H1 (cell line): ENCODE data around the gene GLIPR1.
A peak's percentile ranks its signal among the peaks of the same experiment; 100 is the strongest.

Source experiments
- CHD2 ChIP-seq: IDR thresholded peaks from 2 replicates; pipeline ENCODE4 v1.6.1; 2012; ENCODE audit warnings: low read length, improper control_type of control experiment
- CTCF ChIP-seq, 3 experiments: IDR thresholded peaks; 1 replicate in 2 of 3; 2 replicates in 1 of 3; pipeline versions ENCODE4 v1.5.1 to v1.6.1; 2011; ENCODE audit warnings: low read length in 3 of 3, mild to moderate bottlenecking in 3 of 3, inconsistent platforms in 2 of 3, low read depth in 1 of 3, moderate library complexity in 1 of 3; ENCODE audit not compliant: insufficient read depth in 1 of 3; ENCODE audit errors: control extremely low read depth in 1 of 3
- EZH2 ChIP-seq: fragments of 200-600 bp; sonication (generic); IDR thresholded peaks from 2 replicates; pipeline ENCODE4 v1.7.1; 2012; ENCODE audit warnings: low read depth, mild to moderate bottlenecking, moderate library complexity, low read length, inconsistent platforms; ENCODE audit not compliant: severe bottlenecking
- FOSL1 ChIP-seq: IDR thresholded peaks from 2 replicates; pipeline ENCODE4 v1.6.1; 2011; ENCODE audit warnings: mild to moderate bottlenecking, low read depth, low read length, moderate library complexity; ENCODE audit not compliant: insufficient read depth
- HDAC2 ChIP-seq, 2 experiments: fragments of 300-600 bp in 1 of 2; sonication (generic) in 1 of 2; IDR thresholded peaks; 2 replicates each; pipeline ENCODE4 v1.6.1; 2011 to 2012; ENCODE audit warnings: low read depth in 2 of 2, low read length in 2 of 2, mild to moderate bottlenecking in 2 of 2, moderate library complexity in 2 of 2, borderline replicate concordance in 1 of 2, inconsistent platforms in 1 of 2
- NRF1 ChIP-seq: IDR thresholded peaks from 2 replicates; pipeline ENCODE4 v1.6.1; 2011; ENCODE audit warnings: mild to moderate bottlenecking, low read depth, low read length, improper control_type of control experiment
- POLR2A ChIP-seq, 2 experiments: IDR thresholded peaks; 1 replicate in 1 of 2; 2 replicates in 1 of 2; pipeline ENCODE4 v1.6.1; 2011; ENCODE audit warnings: low read depth in 2 of 2, low read length in 2 of 2, mild to moderate bottlenecking in 2 of 2; ENCODE audit errors: control extremely low read depth in 1 of 2
- RFX5 ChIP-seq: IDR thresholded peaks from 2 replicates; pipeline ENCODE4 v1.6.1; 2011; ENCODE audit warnings: low read depth, low read length, improper control_type of control experiment, borderline replicate concordance
- SP2 ChIP-seq: IDR thresholded peaks from 2 replicates; pipeline ENCODE4 v1.6.1; 2012; ENCODE audit warnings: mild to moderate bottlenecking, low read length, inconsistent platforms
- TBP ChIP-seq: IDR thresholded peaks from 2 replicates; pipeline ENCODE4 v1.6.1; 2011; ENCODE audit warnings: low read depth, low read length, improper control_type of control experiment
- USF2 ChIP-seq: IDR thresholded peaks from 2 replicates; pipeline ENCODE4 v1.6.1; 2011; ENCODE audit warnings: low read length, improper control_type of control experiment

- TF ChIP-seq CTCF (IDR thresholded peaks at IDR 0.05; ENCODE audit: control extremely low read depth in 1 of 3, insufficient read depth in 1 of 3, low read depth in 1 of 3, low read length in 3 of 3): peak in 2 of 3 experiments; percentile 11 to 36; a peak in 2 of 4 replicates
- no peak for TF ChIP-seq CHD2
- TF ChIP-seq HDAC2 (IDR thresholded peaks at IDR 0.05; ENCODE audit: borderline replicate concordance in 1 of 2, low read depth in 2 of 2, low read length in 2 of 2): no peak
- TF ChIP-seq SP2: no peak
- no peak for TF ChIP-seq FOSL1
- TF ChIP-seq USF2: no peak
- TF ChIP-seq NRF1: no peak
- TF ChIP-seq EZH2: no peak
- no peak for TF ChIP-seq TBP
- TF ChIP-seq POLR2A (IDR thresholded peaks at IDR 0.05; ENCODE audit: control extremely low read depth in 1 of 2, low read depth in 2 of 2, low read length in 2 of 2): no peak
- TF ChIP-seq RFX5: no peak
These were observed 25.3 kb downstream of the GLIPR1 start for GRCh38 chr12:75505706-75506312.
